K562 treated with DMSO at 1 percent for 4 hours (cell line): Measurements from ENCODE around the gene TCAP. TPM values are rescaled to one million over a fixed set of nuclear protein-coding genes. Genes with fewer than 3 reads are reported as not detected.

Experiments used
- total RNA-seq: library from RNA; unstranded; fragments of 300-600 nt; gene quantifications from 2 replicates; pipeline ENCODE4 v1.2.3, GENCODE V29; 2022; ENCODE audit not compliant: insufficient read depth

The TCAP gene
- 5.2 and 8.3 TPM in 2 replicates for total RNA-seq

GRCh38 chr17:39664581-39665561, at the start of gene TCAP:
Gene TCAP (plus strand): TSS chr17:39665349. CDS start chr17:39665360, 11 bp downstream.

GRCh38 chr17:39626171-39627046, 38.7 kb upstream of the TCAP start, which contains the start of gene PPP1R1B:
Gene PPP1R1B (plus strand): TSS chr17:39626952. CDS start chr17:39627393, 441 bp downstream.

GRCh38 chr17:39636927-39637736, 28.0 kb upstream of the TCAP start, which contains the start of gene STARD3:
Gene STARD3 (plus strand): TSS chr17:39637144. CDS start chr17:39653532, 16,388 bp downstream.

GRCh38 chr17:39667945-39668924, 3.1 kb downstream of the TCAP start, which contains the start of gene PNMT:
Gene PNMT (plus strand): TSS chr17:39668453. CDS start chr17:39668476, 23 bp downstream.

GRCh38 chr17:39687546-39688474, 22.7 kb downstream of the TCAP start, which contains the start of gene PGAP3:
Gene PGAP3 (minus strand): TSS chr17:39688057. CDS start chr17:39688014, 43 bp downstream.

GRCh38 chr17:39699818-39700147, 34.6 kb downstream of the TCAP start, which contains the start of gene ERBB2:
Gene ERBB2 (plus strand): TSS chr17:39700064. CDS start chr17:39700239, 175 bp downstream.

Other genes with a start within 250 kb of the TCAP start
- 17.0 and 21.8 TPM in 2 replicates for gene MED1, start 214.1 kb upstream of the TCAP start, total RNA-seq
- 22.8 and 31.0 TPM in 2 replicates for gene CDK12, start 203.9 kb upstream of the TCAP start, total RNA-seq
- not detected in 2 replicates for gene NEUROD2, start 57.4 kb upstream of the TCAP start, total RNA-seq
- gene PPP1R1B, start 38.4 kb upstream of the TCAP start, total RNA-seq, result not detected in 2 replicates
- gene STARD3, start 28.2 kb upstream of the TCAP start, total RNA-seq, result 79.9 and 98.4 TPM in 2 replicates
- gene PNMT, start 3.1 kb downstream of the TCAP start, total RNA-seq, result 6.1 and 10.3 TPM in 2 replicates
- gene PGAP3, start 22.7 kb downstream of the TCAP start, total RNA-seq, result 7.6 and 8.4 TPM in 2 replicates
- 2.9 and 3.3 TPM in 2 replicates for gene ERBB2, start 34.7 kb downstream of the TCAP start, total RNA-seq
- 67.6 and 81.3 TPM in 2 replicates for gene MIEN1, start 65.2 kb downstream of the TCAP start, total RNA-seq
- 3.2 and 5.1 TPM in 2 replicates for gene GRB7, start 72.6 kb downstream of the TCAP start, total RNA-seq
- gene IKZF3, start 199.0 kb downstream of the TCAP start, total RNA-seq, result 0.47 TPM in 1 of 2 replicates, not detected in the other
- not detected in 2 replicates for gene ZPBP2, start 202.9 kb downstream of the TCAP start, total RNA-seq